ENCODE measurements around the gene FAM149B1.

DNA sequence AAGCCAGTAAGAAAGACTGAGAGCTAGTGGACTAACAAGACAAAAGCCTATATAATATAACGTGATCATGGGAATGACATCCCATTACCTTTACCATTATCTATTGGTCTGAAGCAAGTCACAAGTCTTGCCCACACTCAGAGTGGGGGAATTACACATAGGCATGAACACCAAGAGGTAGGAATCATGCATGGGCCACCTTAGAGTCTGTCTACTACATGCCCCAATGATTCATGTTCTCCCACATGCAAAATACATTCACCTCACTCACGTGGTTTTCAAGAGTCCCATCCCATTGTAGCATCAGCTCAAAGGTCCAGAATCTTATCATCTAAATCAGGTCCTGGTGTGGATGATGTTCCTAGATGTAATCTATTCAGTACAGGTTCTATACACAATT is 49.7 kb downstream of the FAM149B1 start:
- no peak for TF ChIP-seq TAF1 (IDR thresholded peaks at IDR 0.05; ENCODE audit: borderline replicate concordance, insufficient read depth, low read length)
- TF ChIP-seq, protein P1, sequence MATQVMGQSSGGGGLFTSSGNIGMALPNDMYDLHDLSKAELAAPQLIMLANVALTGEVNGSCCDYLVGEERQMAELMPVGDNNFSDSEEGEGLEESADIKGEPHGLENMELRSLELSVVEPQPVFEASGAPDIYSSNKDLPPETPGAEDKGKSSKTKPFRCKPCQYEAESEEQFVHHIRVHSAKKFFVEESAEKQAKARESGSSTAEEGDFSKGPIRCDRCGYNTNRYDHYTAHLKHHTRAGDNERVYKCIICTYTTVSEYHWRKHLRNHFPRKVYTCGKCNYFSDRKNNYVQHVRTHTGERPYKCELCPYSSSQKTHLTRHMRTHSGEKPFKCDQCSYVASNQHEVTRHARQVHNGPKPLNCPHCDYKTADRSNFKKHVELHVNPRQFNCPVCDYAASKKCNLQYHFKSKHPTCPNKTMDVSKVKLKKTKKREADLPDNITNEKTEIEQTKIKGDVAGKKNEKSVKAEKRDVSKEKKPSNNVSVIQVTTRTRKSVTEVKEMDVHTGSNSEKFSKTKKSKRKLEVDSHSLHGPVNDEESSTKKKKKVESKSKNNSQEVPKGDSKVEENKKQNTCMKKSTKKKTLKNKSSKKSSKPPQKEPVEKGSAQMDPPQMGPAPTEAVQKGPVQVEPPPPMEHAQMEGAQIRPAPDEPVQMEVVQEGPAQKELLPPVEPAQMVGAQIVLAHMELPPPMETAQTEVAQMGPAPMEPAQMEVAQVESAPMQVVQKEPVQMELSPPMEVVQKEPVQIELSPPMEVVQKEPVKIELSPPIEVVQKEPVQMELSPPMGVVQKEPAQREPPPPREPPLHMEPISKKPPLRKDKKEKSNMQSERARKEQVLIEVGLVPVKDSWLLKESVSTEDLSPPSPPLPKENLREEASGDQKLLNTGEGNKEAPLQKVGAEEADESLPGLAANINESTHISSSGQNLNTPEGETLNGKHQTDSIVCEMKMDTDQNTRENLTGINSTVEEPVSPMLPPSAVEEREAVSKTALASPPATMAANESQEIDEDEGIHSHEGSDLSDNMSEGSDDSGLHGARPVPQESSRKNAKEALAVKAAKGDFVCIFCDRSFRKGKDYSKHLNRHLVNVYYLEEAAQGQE (IDR thresholded peaks at IDR 0.05; ENCODE audit: insufficient read depth in 1 of 2, low read depth in 2 of 2, low read length in 2 of 2), result no peak
